Caco-2 (cell line): ENCODE measurements around the gene SUSD1. TPM values are rescaled to one million over a fixed set of nuclear protein-coding genes. Genes with fewer than 3 reads are reported as not detected.

Experiments
- BruUV-seq: library from RNA; stranded (reverse); fragments of 400-500 nt; replicated peaks from 2 replicates; lab custom pipeline; 2021; lab: Mats Ljungman, UMichigan
- CTCF ChIA-PET: fragments of 300-600 bp; sonication (Branson Sonifier 250); formaldehyde crosslinking; loops from one replicate; lab custom pipeline; 2022; ENCODE audit warnings: antibody characterized with exemption; lab: Charles Lee
- POLR2A ChIA-PET: fragments of 300-600 bp; sonication (Branson Sonifier 250); formaldehyde crosslinking; loops from one replicate; lab custom pipeline; 2022; ENCODE audit warnings: antibody characterized with exemption; lab: Charles Lee
- DNase-seq, 2 experiments: peaks; one replicate each; pipeline versions ENCODE4 v3.0.0 to v3.0.0-alpha.2; 2020 to 2022
- H3K27me3 ChIP-seq: replicated peaks from 2 replicates; pipeline ENCODE4 v1.6.0; 2011; ENCODE audit warnings: low read length; ENCODE audit not compliant: control insufficient read depth, insufficient read depth
- H3K36me3 ChIP-seq: 2 replicates; pipeline ENCODE4 v1.5.1; 2011; ENCODE audit warnings: low read length; ENCODE audit not compliant: control insufficient read depth, insufficient read depth
- H3K4me1 ChIP-seq: fragments of 250-450 bp; sonication (Bioruptor Pico); 2 replicates; pipeline ENCODE4 v1.5.1; 2020; ENCODE audit warnings: mild to moderate bottlenecking
- H3K4me3 ChIP-seq: 2 replicates; pipeline ENCODE4 v1.5.1; 2011; ENCODE audit warnings: low read depth, mild to moderate bottlenecking, control low read depth, low read length
- H3K9me3 ChIP-seq: fragments of 250-450 bp; sonication (Bioruptor Pico); 2 replicates; pipeline ENCODE4 v1.5.1; 2020; ENCODE audit warnings: mild to moderate bottlenecking, moderate library complexity
- H3K27ac Mint-ChIP-seq: one replicate; pipeline ENCODE4 v1.8.0; 2022; ENCODE audit warnings: mixed read lengths; ENCODE audit not compliant: unreplicated experiment
- H3K27me3 Mint-ChIP-seq: one replicate; pipeline ENCODE4 v1.8.0; 2022; ENCODE audit warnings: mixed read lengths; ENCODE audit not compliant: insufficient read depth, unreplicated experiment
- H3K36me3 Mint-ChIP-seq: one replicate; pipeline ENCODE4 v1.8.0; 2022; ENCODE audit warnings: mild to moderate bottlenecking, mixed read lengths; ENCODE audit not compliant: insufficient read depth, unreplicated experiment
- H3K4me1 Mint-ChIP-seq: one replicate; pipeline ENCODE4 v1.8.0; 2022; ENCODE audit warnings: low read depth, mixed read lengths; ENCODE audit not compliant: unreplicated experiment
- H3K4me3 Mint-ChIP-seq: one replicate; pipeline ENCODE4 v1.8.0; 2022; ENCODE audit warnings: mild to moderate bottlenecking, moderate library complexity, mixed read lengths; ENCODE audit not compliant: unreplicated experiment
- H3K9me3 Mint-ChIP-seq: one replicate; pipeline ENCODE4 v1.8.0; 2022; ENCODE audit warnings: mixed read lengths; ENCODE audit not compliant: unreplicated experiment
- CTCF ChIP-seq, 2 experiments: fragments of 200-600 bp in 1 of 2; IDR thresholded peaks; 1 replicate in 1 of 2; 2 replicates in 1 of 2; pipeline versions ENCODE4 v1.5.1 to v1.8.0; 2011 to 2022; ENCODE audit warnings: antibody characterized with exemption in 1 of 2, control low read depth in 1 of 2, inconsistent platforms in 1 of 2, low read depth in 1 of 2, low read length in 1 of 2, mild to moderate bottlenecking in 1 of 2, moderate library complexity in 1 of 2; ENCODE audit not compliant: insufficient read depth in 1 of 2, severe bottlenecking in 1 of 2, unreplicated experiment in 1 of 2
- intact Hi-C: fragments of 100-400 bp; cut with micrococcal nuclease; formaldehyde crosslinking; loops from one replicate; pipeline ENCODE4 v1.10.0; 2022; ENCODE audit not compliant: unreplicated experiment
- total RNA-seq: library from RNA; stranded (reverse); gene quantifications from 2 replicates; pipeline ENCODE4 v1.2.3, GENCODE V29; 2022

The SUSD1 gene
- total RNA-seq, 1 experiment from 2014 or later, result 53.4 TPM

- Mint-ChIP-seq H3K9me3 (no peaks in the 10 kb centered on the region), H3K36me3 (peaks cover 37% of the 10 kb centered on the region), H3K4me3 (no peak overlapping the region), H3K27ac (no peak overlapping the region), H3K4me1 (peaks cover 14% of the 10 kb centered on the region), H3K27me3 (no peaks in the 10 kb centered on the region)
- H3K9me3 ChIP-seq, result no peaks in the 10 kb centered on the region
- no peak for TF ChIP-seq CTCF (IDR thresholded peaks at IDR 0.05; ENCODE audit: insufficient read depth in 1 of 2, low read depth in 1 of 2, low read length in 1 of 2, severe bottlenecking in 1 of 2, unreplicated experiment in 1 of 2)
- POLR2A ChIA-PET, result no interaction called here
- no peak for DNase-seq
- intact Hi-C loops, result no loop called here
- BruUV-seq, result TSS peak; percentile 13
- peaks cover 24% of the 10 kb centered on the region for H3K4me1 ChIP-seq
- H3K4me3 ChIP-seq, result no peak overlapping the region
- no peaks in the 10 kb centered on the region for H3K36me3 ChIP-seq
- CTCF ChIA-PET, result no interaction called here
- no peaks in the 10 kb centered on the region for H3K27me3 ChIP-seq
Observed at GRCh38 chr9:112157087-112157486, 18.0 kb downstream of the SUSD1 start.

- POLR2A ChIA-PET, result interaction anchor here (0.7 kb wide), 1 partner anchor 18 kb away, joined by 15 read pairs; no protein-coding TSS in a partner anchor
Observed at GRCh38 chr9:112149211-112149610, 25.9 kb downstream of the SUSD1 start.

DNA sequence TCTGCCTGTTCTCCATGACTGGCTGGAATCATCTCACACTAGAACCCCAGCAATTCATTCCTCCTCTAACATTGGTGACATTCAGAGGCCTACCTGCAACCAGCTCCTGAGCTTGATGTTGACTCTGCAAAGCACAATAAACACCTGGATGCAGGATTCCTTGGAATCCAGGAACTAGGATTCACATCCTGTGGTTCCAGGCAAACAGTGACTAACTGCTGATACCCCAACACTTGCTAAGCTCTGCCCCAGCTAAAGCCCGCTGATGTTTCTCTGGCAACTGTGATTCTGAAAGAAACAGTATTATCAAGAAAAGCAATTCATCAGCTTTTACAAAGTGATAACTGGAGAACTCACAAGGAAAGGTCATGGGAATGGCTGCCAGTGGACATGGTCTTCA is 29.2 kb downstream of the SUSD1 start:
- CTCF ChIA-PET, result no interaction called here
- Histone ChIP-seq H3K9me3 (no peaks in the 10 kb centered on the region), H3K4me1 (no peaks in the 10 kb centered on the region), H3K4me3 (no peak overlapping the region), H3K36me3 (no peaks in the 10 kb centered on the region), H3K27me3 (no peaks in the 10 kb centered on the region)
- no peak for TF ChIP-seq CTCF (IDR thresholded peaks at IDR 0.05; ENCODE audit: insufficient read depth in 1 of 2, low read depth in 1 of 2, low read length in 1 of 2, severe bottlenecking in 1 of 2, unreplicated experiment in 1 of 2)
- BruUV-seq, result no TSS peak
- H3K4me1 Mint-ChIP-seq, result peaks cover 10% of the 10 kb centered on the region
- no peak for DNase-seq
- POLR2A ChIA-PET, result no interaction called here
- H3K36me3 Mint-ChIP-seq, result peaks cover 72% of the 10 kb centered on the region
- intact Hi-C loops, result no loop called here
- H3K27me3 Mint-ChIP-seq, result no peaks in the 10 kb centered on the region
- no peak overlapping the region for H3K4me3 Mint-ChIP-seq
- no peaks in the 10 kb centered on the region for H3K9me3 Mint-ChIP-seq
- peak overlapping the region; percentile 45 for H3K27ac Mint-ChIP-seq

More at GRCh38 chr9:112149211-112149610, 25.9 kb downstream of the SUSD1 start:
- no peak overlapping the region for H3K4me3 Mint-ChIP-seq
- no peaks in the 10 kb centered on the region for H3K27me3 Mint-ChIP-seq
- TF ChIP-seq CTCF (IDR thresholded peaks at IDR 0.05; ENCODE audit: insufficient read depth in 1 of 2, low read depth in 1 of 2, low read length in 1 of 2, severe bottlenecking in 1 of 2, unreplicated experiment in 1 of 2), result no peak
- H3K27ac Mint-ChIP-seq, result no peak overlapping the region
- H3K4me3 ChIP-seq, result no peak overlapping the region
- H3K4me1 Mint-ChIP-seq, result peaks cover 10% of the 10 kb centered on the region
- H3K4me1 ChIP-seq, result no peaks in the 10 kb centered on the region
- no peaks in the 10 kb centered on the region for H3K9me3 Mint-ChIP-seq
- no peak for DNase-seq
- intact Hi-C loops, result no loop called here
- CTCF ChIA-PET, result interaction anchor here (1.0 kb wide), 1 partner anchor 17 kb away, joined by 3 read pairs; no protein-coding TSS in a partner anchor
- no peaks in the 10 kb centered on the region for H3K9me3 ChIP-seq
- H3K36me3 ChIP-seq, result no peaks in the 10 kb centered on the region
- BruUV-seq, result no TSS peak
- H3K36me3 Mint-ChIP-seq, result peaks cover 57% of the 10 kb centered on the region
- no peaks in the 10 kb centered on the region for H3K27me3 ChIP-seq
